CD4-positive, alpha-beta T cell treated with Interleukin-6 for 4 hours (primary cell): ENCODE data around the gene FILIP1L.

ENCODE experiments used
- DNase-seq: peaks from one replicate; pipeline ENCODE4 v3.0.0-alpha.2; 2020; ENCODE audit warnings: mixed read lengths

Gene FILIP1L

GRCh38 chr3:100005665-100006393 is 108.5 kb downstream of the FILIP1L start:
- no peak for DNase-seq

- no peak for DNase-seq
These were observed 109.4 kb downstream of the FILIP1L start for GRCh38 chr3:100004931-100005330.

GRCh38 chr3:100003609-100004503 is 110.4 kb downstream of the FILIP1L start:
- DNase-seq, result no peak

GRCh38 chr3:100002599-100003350 is 111.5 kb downstream of the FILIP1L start:
- no peak for DNase-seq

- DNase-seq, result no peak
These were observed 112.6 kb downstream of the FILIP1L start for GRCh38 chr3:100001526-100002270.

- DNase-seq, result no peak
These were observed 113.2 kb downstream of the FILIP1L start for GRCh38 chr3:100001083-100001482.

GRCh38 chr3:99999536-99999935 is 114.8 kb downstream of the FILIP1L start:
- DNase-seq, result no peak

- no peak for DNase-seq
These were observed 117.0 kb downstream of the FILIP1L start for GRCh38 chr3:99997293-99997692.

- DNase-seq, result no peak
These were observed 124.1 kb downstream of the FILIP1L start for GRCh38 chr3:99990179-99990578.

GRCh38 chr3:99984668-99985067 is 129.6 kb downstream of the FILIP1L start:
- DNase-seq, result no peak

GRCh38 chr3:99984139-99984538 is 130.2 kb downstream of the FILIP1L start:
- no peak for DNase-seq

GRCh38 chr3:99982650-99983049 is 131.7 kb downstream of the FILIP1L start:
- DNase-seq, result no peak

- no peak for DNase-seq
These were observed 133.2 kb downstream of the FILIP1L start for GRCh38 chr3:99981138-99981537.

GRCh38 chr3:99980606-99981005 is 133.7 kb downstream of the FILIP1L start:
- DNase-seq, result no peak

GRCh38 chr3:99978221-99978620 is 136.1 kb downstream of the FILIP1L start:
- DNase-seq, result no peak

GRCh38 chr3:99976584-99976983 is 137.7 kb downstream of the FILIP1L start:
- no peak for DNase-seq

- no peak for DNase-seq
These were observed 139.3 kb downstream of the FILIP1L start for GRCh38 chr3:99974989-99975388.

GRCh38 chr3:99972380-99973104 is 141.8 kb downstream of the FILIP1L start:
- DNase-seq, result no peak

GRCh38 chr3:99971761-99972160 is 142.5 kb downstream of the FILIP1L start:
- no peak for DNase-seq

GRCh38 chr3:99970198-99970597 is 144.1 kb downstream of the FILIP1L start:
- no peak for DNase-seq

- DNase-seq, result no peak
These were observed 145.2 kb downstream of the FILIP1L start for GRCh38 chr3:99969136-99969535.

- no peak for DNase-seq
These were observed 146.5 kb downstream of the FILIP1L start for GRCh38 chr3:99967796-99968195.
